K562 (cell line): ENCODE data around the gene TMEM209. TPM values are rescaled to one million over a fixed set of nuclear protein-coding genes. Genes with fewer than 3 reads are reported as not detected.
A peak's percentile ranks its signal among the peaks of the same experiment; 100 is the strongest.

Source experiments
- BMI1 ChIP-seq: fragments of 150-350 bp; IDR thresholded peaks from 2 replicates; pipeline ENCODE4 v1.6.1; 2014; ENCODE audit warnings: low read length
- CREB1 ChIP-seq, 2 experiments: sonication (generic) in 1 of 2; formaldehyde crosslinking in 1 of 2; IDR thresholded peaks; 2 replicates each; pipeline versions ENCODE4 v1.6.1 to v1.8.0; 2012 to 2022; ENCODE audit warnings: inconsistent platforms in 1 of 2, mild to moderate bottlenecking in 1 of 2, missing genetic modification reagents in 1 of 2, moderate library complexity in 1 of 2
- DNMT1 ChIP-seq: fragments of 450-650 bp; IDR thresholded peaks from 2 replicates; pipeline ENCODE4 v1.6.1; 2016; ENCODE audit warnings: antibody characterized with exemption, mild to moderate bottlenecking
- E2F3 ChIP-seq: fragments of 250-450 bp; sonication (Bioruptor Pico); IDR thresholded peaks from 2 replicates; pipeline ENCODE4 v1.4.0; 2020; ENCODE audit warnings: mild to moderate bottlenecking
- FOXO4 ChIP-seq: fragments of 450-650 bp; formaldehyde crosslinking; IDR thresholded peaks from 2 replicates; pipeline ENCODE4 v1.4.0; 2020; ENCODE audit warnings: mild to moderate bottlenecking, moderate library complexity
- LARP7 ChIP-seq: fragments of 450-650 bp; IDR thresholded peaks from 2 replicates; pipeline ENCODE4 v1.6.1; 2016
- MEIS2 ChIP-seq: fragments of 450-650 bp; IDR thresholded peaks from 2 replicates; pipeline ENCODE4 v1.6.1; 2014; ENCODE audit warnings: mild to moderate bottlenecking; ENCODE audit not compliant: partially characterized antibody
- MYNN ChIP-seq, 2 experiments: sonication (generic); formaldehyde crosslinking in 1 of 2; IDR thresholded peaks; 2 replicates each; pipeline versions ENCODE4 v1.5.0 to v1.6.1; 2016 to 2020; ENCODE audit warnings: antibody characterized with exemption in 1 of 2, missing genetic modification reagents in 1 of 2
- NR3C1 ChIP-seq: sonication (generic); formaldehyde crosslinking; IDR thresholded peaks from 2 replicates; pipeline ENCODE4 v1.8.1; 2022; ENCODE audit warnings: missing genetic modification reagents
- PPARD ChIP-seq: fragments of 250-450 bp; sonication (Bioruptor Pico); IDR thresholded peaks from 2 replicates; pipeline ENCODE4 v1.8.0; 2022; ENCODE audit warnings: inconsistent platforms, mild to moderate bottlenecking, moderate library complexity
- RNF2 ChIP-seq: sonication (generic); IDR thresholded peaks from 2 replicates; pipeline ENCODE4 v1.6.1; 2016
- SP1 ChIP-seq: sonication (generic); formaldehyde crosslinking; IDR thresholded peaks from 2 replicates; pipeline ENCODE4 v1.8.1; 2022; ENCODE audit warnings: mild to moderate bottlenecking, missing genetic modification reagents
- THRAP3 ChIP-seq: fragments of 450-650 bp; IDR thresholded peaks from 2 replicates; pipeline ENCODE4 v1.6.1; 2016; ENCODE audit warnings: mild to moderate bottlenecking, inconsistent platforms, borderline replicate concordance
- ZBTB5 ChIP-seq: fragments of 450-650 bp; IDR thresholded peaks from 2 replicates; pipeline ENCODE4 v1.6.1; 2017; ENCODE audit warnings: antibody characterized with exemption
- ZC3H4 ChIP-seq: sonication (generic); formaldehyde crosslinking; IDR thresholded peaks from 2 replicates; pipeline ENCODE4 v1.9.0; 2021; ENCODE audit warnings: missing genetic modification reagents, borderline replicate concordance
- ZNF124 ChIP-seq: sonication (generic); formaldehyde crosslinking; IDR thresholded peaks from 2 replicates; pipeline ENCODE4 v1.8.1; 2022; ENCODE audit warnings: missing genetic modification reagents
- ZNF224 ChIP-seq: sonication (generic); formaldehyde crosslinking; IDR thresholded peaks from 2 replicates; pipeline ENCODE4 v1.8.0; 2022; ENCODE audit warnings: mild to moderate bottlenecking, missing genetic modification reagents
- ZNF24 ChIP-seq: fragments of 450-650 bp; IDR thresholded peaks from 2 replicates; pipeline ENCODE4 v1.6.1; 2016
- ZNF586 ChIP-seq: fragments of 450-650 bp; formaldehyde crosslinking; conservative IDR thresholded peaks from 2 replicates; pipeline ENCODE4 v1.4.0; 2020; ENCODE audit warnings: mild to moderate bottlenecking, moderate library complexity
- ZNF707 ChIP-seq: fragments of 250-450 bp; sonication (Bioruptor Pico); conservative IDR thresholded peaks from 2 replicates; pipeline ENCODE4 v1.8.0; 2022; ENCODE audit warnings: inconsistent platforms, mild to moderate bottlenecking, moderate library complexity
- polyA plus RNA-seq, 8 experiments: library from polyadenylated mRNA; depleted of rRNA in 4 of 8; stranded (reverse) in 5 of 8; unstranded in 3 of 8; fragments of >200 nt; fragmentation: Nextera tagmentation in 2 of 8; fragmentation: Illumina TruSeq in 1 of 8; extraction: Ambion mirVana in 2 of 8; extraction: Trizol in 1 of 8; gene quantifications; 2 replicates each; pipeline versions ENCODE4 v1.2.1 to v1.2.3, GENCODE V29; 2011 to 2014; ENCODE audit warnings: inconsistent platforms in 1 of 8, missing spikeins in 1 of 8
- total RNA-seq, 7 experiments: library from RNA; depleted of rRNA in 6 of 7; stranded (reverse); fragments of >200 nt in 6 of 7; fragmentation: Illumina TruSeq in 2 of 7; extraction: Trizol in 2 of 7; gene quantifications; 2 replicates each; pipeline versions ENCODE4 v1.2.1 to v1.2.3, GENCODE V29; 2011 to 2021; ENCODE audit warnings: low replicate concordance in 1 of 7
- TF ChIP-seq, protein P1 (sequence below): fragments of 250-450 bp; sonication (Bioruptor Pico); IDR thresholded peaks from 2 replicates; pipeline ENCODE4 v1.8.0; 2022; ENCODE audit warnings: moderate library complexity, mild to moderate bottlenecking, inconsistent platforms
- TF ChIP-seq, protein P2 (sequence below), 2 experiments: fragments of 450-650 bp in 1 of 2; IDR thresholded peaks; 2 replicates each; pipeline ENCODE4 v1.6.1; 2011 to 2017; ENCODE audit warnings: low read depth in 2 of 2, antibody characterized with exemption in 1 of 2, borderline replicate concordance in 1 of 2, low read length in 1 of 2, mild to moderate bottlenecking in 1 of 2, mixed read lengths in 1 of 2; ENCODE audit not compliant: control insufficient read depth in 1 of 2

TMEM209 gene
- total and polyA plus RNA-seq, 9 of the 15 experiments (the other 6 are each of a cell fraction or from before 2014, with no cell fraction given): 36.8 to 116 (median 76.6) TPM

- TF ChIP-seq ZBTB5 (no peak), DNMT1 (no peak), MYNN (IDR thresholded peaks at IDR 0.05) (peak; percentile 46; the same call in 1 of the 2 replicates), MYNN (CRISPR knock-in tag; IDR thresholded peaks at IDR 0.05) (no peak), SP1 (CRISPR knock-in tag) (no peak; the same call in 1 of the 2 replicates), NR3C1 (CRISPR knock-in tag) (no peak), RNF2 (no peak), ZNF707 (no peak), BMI1 (no peak), PPARD (CRISPR knock-in tag) (no peak), FOXO4 (CRISPR knock-in tag) (no peak), ZNF224 (CRISPR knock-in tag) (0 out of 2 replicates have a peak, but pooled peaks have one; percentile 58), ZC3H4 (CRISPR knock-in tag) (no peak), ZNF24 (no peak), ZNF586 (no peak), LARP7 (no peak), E2F3 (CRISPR knock-in tag) (no peak), MEIS2 (no peak), ZNF124 (no peak), CREB1 (IDR thresholded peaks at IDR 0.05) (no peak), CREB1 (CRISPR knock-in tag; IDR thresholded peaks at IDR 0.05) (no peak), THRAP3 (no peak)
- TF ChIP-seq, protein P1, sequence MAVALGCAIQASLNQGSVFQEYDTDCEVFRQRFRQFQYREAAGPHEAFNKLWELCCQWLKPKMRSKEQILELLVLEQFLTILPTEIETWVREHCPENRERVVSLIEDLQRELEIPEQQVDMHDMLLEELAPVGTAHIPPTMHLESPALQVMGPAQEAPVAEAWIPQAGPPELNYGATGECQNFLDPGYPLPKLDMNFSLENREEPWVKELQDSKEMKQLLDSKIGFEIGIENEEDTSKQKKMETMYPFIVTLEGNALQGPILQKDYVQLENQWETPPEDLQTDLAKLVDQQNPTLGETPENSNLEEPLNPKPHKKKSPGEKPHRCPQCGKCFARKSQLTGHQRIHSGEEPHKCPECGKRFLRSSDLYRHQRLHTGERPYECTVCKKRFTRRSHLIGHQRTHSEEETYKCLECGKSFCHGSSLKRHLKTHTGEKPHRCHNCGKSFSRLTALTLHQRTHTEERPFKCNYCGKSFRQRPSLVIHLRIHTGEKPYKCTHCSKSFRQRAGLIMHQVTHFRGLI: no peak
- TF ChIP-seq, protein P2, sequence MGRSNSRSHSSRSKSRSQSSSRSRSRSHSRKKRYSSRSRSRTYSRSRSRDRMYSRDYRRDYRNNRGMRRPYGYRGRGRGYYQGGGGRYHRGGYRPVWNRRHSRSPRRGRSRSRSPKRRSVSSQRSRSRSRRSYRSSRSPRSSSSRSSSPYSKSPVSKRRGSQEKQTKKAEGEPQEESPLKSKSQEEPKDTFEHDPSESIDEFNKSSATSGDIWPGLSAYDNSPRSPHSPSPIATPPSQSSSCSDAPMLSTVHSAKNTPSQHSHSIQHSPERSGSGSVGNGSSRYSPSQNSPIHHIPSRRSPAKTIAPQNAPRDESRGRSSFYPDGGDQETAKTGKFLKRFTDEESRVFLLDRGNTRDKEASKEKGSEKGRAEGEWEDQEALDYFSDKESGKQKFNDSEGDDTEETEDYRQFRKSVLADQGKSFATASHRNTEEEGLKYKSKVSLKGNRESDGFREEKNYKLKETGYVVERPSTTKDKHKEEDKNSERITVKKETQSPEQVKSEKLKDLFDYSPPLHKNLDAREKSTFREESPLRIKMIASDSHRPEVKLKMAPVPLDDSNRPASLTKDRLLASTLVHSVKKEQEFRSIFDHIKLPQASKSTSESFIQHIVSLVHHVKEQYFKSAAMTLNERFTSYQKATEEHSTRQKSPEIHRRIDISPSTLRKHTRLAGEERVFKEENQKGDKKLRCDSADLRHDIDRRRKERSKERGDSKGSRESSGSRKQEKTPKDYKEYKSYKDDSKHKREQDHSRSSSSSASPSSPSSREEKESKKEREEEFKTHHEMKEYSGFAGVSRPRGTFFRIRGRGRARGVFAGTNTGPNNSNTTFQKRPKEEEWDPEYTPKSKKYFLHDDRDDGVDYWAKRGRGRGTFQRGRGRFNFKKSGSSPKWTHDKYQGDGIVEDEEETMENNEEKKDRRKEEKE (IDR thresholded peaks at IDR 0.05; ENCODE audit: borderline replicate concordance in 1 of 2, control insufficient read depth in 1 of 2, low read depth in 2 of 2, low read length in 1 of 2): no peak
These were observed 68.5 kb downstream of the TMEM209 start (continued) for GRCh38 chr7:130136579-130137167.
